ENCODE measurements around the gene CDHR5.

CDHR5 gene

DNA sequence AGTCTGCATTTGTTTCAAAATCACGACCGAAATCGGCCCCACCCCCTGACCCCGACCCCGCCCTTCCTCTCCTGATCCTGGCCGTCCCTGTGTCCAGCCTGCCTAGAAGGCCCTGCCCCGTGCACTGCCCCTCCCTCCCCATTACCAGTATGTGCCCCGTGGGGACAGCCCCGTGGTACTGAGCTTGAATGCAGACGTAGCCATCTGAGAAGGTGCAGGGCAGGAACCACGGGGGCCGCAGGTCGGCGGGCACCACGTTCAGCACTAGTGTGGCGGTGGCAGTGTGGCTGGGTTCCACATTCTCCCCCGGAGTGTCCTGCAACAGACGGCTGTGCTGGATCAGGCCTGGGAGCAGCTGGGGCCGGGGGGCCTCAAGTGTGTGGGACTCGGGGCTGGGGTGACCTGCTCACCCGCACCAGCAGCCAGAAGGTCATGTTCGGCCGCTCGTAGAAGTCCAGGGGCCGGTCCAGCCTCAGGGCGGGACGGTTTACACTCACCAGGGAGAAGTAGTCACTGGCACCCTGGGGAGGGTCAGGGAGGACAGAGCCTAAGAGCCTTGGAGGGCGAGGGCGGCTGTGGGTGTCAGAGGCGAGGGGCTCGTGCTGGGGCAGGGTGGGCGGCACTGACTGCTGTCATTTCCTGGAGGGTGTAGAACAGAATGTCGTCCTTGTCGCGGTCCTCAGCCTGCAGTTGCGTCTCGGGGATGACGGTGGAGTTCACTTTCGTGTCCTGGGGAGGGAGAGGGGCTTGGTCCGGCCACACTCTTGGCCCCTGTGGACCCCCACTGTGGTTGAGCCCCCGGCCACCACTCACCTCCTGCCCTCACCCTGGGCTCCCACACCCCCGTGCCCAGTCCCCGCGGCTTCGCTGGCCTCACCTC, 3.6 kb downstream of the CDHR5 start:
- DNase-seq: no peak

DNA sequence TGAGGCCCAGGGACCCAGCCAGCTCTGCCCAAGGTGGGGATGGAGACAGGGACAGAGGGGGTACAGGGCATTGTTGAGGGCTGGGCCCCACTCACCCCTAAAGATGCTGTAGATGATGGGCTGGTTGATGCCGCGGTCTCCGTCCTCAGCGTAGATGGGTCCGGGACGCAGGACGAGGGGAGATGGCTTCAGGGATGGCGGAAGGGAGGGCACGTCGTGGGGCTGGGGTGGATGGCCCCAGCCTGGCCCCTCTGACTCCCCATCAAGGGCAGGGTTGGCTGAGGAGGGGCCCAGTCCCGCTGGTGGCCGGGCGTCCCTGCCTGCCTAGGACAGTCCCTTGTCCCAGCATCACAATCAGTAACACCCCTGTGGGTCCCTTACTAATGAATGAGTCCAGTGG, 4.6 kb downstream of the CDHR5 start:
- no peak for DNase-seq

DNA sequence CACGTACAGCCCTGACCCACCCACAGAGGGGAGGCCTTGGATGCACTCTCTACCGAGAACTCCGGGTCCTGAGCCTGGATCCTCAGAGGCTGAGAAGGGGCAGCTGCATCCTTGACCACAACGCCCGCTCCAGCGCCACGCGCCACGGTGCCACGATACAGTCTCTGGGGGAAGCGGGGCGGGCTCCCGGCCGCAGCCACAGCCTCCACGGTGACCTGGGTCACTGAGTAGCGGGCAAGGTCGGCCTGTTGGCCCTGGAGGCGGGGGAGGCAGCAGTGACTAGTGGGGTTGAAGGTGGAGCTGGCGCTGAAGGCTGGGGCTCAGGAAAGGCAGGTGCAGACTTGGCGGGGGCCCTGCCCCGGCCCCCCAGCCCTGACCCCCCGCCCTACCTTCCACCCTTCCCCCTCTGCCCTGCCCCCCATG, 5.1 kb downstream of the CDHR5 start:
- DNase-seq: no peak

DNA sequence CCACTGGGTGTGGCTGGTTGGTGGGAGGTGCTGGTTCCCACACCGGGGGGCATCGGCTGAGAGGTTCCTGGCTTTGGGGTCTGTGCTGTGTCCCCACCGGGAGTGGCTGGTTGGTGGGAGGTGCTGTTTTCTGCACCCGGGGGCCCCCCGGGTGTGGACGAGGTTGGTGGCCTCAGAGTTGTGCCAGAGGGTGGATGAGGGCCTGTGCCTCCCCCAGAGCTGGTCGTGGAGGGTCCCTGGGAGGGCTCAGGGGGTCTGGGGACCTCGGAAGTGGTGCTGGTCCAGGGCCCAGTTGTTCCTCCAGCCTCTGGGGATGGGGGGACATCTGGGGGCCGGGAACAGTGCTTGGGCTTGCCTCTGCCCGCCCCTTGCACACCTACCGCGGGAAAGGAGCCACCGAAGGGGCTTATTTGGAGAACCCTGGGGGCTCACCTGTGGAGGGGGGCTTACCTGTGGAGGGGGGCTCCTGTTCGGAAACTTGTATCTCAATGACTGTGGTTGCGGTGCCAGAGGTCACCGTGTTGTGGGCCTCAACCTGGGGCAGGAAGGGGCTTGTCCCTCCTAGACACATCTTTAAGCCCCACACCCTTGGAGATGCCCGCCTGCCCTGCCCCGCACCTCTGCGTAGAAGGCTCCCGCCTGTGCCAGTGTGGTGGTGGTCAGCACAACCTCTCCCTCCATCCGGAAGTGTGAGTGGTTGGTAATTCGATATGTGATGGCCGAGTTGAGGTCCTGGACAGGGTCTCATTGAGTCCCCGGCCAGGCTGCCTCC, 5.7 kb downstream of the CDHR5 start:
- no peak for DNase-seq

DNA sequence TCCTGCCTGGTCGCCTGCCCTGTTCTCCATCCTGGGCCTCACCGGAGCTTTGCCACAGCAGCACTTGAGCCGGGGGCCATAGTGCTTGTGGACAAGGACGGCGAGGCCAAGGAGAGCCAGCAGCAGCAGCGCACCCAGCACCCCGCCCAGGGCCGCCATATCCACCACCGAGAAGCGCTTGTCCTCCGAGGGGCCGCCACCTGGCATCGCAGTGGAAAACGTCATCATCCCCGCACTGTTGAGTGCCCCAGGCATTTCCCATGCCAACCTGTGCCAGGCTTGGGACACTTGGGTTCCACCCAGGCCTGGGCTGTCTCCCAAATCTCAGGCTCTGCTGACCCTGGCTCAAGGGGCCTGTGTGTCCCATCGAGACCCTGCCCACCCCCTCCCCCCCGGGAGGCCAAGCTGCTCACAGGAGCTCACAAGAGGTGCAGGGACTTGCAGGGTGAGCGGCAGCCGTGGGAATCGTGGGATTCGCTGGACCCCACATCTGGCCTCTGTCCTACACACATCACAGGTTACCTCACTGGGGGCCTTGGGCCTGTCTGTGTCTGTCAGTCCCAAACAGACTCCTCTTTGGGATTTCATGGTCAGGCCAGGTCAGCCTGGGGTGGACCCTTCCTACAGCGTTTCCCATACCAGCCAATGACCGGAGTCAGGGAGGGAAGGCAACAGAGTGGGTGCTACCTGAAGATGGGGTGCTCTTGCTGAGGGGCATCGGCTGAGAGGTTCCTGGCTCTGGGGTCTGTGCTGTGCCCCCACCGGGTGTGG, 6.7 kb downstream of the CDHR5 start:
- DNase-seq: no peak

DNA sequence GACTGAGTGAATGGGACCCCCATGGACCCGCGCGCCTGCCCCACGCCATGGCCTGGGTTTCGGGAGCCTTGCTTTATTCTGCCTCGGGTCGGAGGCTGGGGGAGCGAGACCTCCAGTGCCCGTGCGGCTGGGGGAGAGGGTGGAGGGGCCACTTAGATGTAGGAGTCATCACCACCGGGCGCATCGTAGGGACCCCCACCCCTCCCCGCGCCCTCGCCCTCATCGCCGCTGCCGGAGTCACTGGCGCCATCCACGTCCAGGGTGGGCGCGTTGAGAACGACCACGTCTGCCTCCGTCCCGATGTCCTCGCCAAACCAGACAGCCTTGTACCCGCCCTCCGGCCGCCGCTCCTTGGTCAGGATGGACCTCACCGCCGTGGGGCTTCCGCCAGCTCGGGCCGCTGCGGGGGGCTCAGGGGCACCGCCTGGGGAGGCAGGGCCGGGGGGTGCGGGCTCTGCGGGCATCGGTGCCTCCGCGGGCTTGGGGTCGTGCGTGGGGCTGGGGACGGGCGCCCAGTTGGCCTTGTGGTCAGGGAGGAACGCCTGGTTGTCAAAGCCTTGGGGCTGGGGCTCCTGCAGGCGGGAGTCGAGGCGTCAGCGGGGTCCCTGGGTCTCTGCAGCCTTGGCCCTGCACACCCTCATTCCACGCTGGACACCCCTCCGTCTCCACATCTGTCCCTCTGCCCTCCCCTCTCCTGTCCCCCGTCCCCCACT, 7.4 kb downstream of the CDHR5 start:
- no peak for DNase-seq

DNA sequence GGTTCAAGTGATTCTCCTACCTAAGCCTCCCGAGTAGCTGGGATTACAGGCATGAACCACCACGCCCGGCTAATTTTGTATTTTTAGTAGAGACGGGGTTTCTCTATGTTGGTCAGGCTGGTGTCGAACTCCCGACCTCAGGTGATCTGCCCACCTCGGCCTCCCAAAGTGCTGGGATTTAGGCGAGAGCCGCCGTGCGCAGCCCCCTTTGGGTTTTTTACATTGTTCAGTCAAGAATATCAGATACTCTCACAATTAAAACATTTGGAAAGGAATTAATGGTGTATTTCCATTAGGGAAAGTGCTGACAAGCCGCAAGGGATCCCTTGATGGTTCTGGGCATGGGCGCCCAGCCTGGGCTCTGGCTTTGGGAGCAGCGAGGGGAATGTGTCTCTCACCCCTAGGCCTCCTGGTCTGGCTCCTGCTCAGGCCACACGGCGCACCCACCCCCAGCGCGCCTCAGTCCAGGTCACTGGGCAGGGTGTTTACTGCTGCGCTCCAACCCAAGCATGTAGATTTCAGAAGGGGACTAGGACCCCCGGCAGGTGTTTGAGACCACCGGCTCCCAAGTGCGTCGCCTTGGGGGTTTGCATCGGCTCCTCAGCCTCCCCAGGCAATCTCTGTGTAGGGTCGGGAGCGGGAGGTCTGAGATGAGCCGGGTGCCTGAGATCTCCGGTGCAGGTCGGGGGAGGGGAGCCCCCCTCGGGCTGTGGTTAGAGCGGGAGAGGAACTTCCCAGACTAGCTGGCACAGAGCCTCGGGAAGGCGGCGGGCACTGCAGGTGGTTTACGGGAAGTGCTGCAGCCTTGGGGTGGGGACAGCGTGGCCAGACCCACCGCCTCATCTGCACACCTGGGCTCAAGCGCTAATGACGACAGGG, 8.2 kb downstream of the CDHR5 start:
- no peak for DNase-seq

DNA sequence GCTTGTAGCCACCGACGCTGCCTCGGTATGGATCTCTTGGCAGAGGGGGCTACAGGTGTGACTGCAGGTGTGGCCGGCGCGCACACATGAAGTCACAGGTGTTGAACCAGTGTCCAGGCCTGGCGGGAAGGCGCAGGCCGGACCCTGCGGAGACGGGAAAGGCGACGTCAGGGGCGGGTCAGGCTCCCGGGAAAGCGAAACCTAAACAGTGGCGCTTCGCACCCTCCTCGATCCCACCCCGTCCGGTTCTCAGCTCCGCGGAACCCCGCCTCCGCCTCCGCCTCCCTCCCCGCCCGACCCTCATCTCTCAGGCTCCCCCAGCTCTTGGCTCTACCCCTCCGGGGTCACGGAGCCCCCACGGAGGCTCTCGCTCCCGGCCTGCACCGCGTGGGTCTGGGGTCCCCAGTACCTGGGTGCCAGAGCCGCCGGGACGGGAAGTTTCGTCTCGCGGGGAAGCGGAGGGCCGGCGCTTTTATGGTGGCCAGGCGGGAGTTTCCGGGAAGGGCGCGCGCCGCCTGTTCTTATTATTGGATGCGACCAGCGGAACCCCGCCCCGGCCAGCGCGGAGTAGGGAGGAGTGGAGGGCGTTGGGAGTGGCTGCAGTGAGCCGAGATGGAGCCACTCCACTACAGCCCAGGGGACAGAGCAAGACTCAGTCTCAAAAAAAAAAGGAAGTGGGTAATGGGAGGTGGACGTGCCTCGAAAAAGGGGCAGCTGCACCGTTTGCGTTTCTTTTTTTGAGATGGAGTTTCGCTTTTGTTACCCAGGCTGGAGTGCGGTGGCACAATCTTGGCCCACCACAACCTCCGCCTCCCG, 9.0 kb downstream of the CDHR5 start, which contains the start of gene IRF7:
Gene IRF7 (minus strand): TSS at position 447 of the 816 bp plus-strand sequence. CDS start 586 bp downstream, outside the sequence.
- DNase-seq: peak; percentile 88

DNA sequence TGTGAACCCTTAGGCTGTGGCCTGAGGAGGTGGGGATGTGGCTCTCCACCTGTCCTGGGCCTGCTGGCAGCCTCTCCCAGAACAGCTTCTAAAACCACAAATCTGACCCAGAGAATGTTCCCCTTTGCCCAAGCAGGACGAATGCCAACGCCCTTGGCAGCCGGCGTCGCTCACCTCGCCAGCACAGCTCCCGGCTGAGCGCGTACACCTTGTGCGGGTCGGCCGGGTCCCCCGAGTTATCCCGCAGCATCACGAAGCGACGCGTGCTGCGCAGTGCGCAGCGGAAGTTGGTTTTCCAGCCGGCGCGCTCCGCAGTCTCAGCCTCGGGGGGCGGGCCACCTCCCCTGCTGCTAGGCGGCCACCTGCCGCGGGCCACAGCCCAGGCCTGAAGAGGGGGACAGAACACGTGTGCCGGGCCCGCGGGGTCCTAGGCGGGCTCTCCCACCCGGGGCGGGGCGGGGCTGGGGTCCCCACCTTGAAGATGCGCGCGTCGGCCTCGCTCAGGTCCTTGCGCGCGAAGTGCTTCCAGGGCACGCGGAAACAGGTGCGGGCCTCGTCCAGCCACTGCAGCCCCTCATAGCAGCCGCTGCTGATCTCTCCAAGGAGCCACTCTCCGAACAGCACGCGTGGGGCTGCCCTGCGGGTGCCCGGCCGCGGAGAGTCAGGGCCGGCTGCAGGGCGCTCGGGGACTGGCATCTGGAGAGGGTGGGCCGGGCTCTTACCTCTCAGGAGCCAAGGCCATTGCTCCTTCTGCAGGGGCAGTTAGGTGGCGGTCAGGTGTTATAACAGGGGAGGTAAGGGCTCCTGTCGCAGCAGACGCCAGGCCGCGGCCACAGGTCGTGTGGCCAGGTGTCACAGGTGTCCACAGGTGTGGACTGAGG, 9.9 kb downstream of the CDHR5 start:
- no peak for DNase-seq

DNA sequence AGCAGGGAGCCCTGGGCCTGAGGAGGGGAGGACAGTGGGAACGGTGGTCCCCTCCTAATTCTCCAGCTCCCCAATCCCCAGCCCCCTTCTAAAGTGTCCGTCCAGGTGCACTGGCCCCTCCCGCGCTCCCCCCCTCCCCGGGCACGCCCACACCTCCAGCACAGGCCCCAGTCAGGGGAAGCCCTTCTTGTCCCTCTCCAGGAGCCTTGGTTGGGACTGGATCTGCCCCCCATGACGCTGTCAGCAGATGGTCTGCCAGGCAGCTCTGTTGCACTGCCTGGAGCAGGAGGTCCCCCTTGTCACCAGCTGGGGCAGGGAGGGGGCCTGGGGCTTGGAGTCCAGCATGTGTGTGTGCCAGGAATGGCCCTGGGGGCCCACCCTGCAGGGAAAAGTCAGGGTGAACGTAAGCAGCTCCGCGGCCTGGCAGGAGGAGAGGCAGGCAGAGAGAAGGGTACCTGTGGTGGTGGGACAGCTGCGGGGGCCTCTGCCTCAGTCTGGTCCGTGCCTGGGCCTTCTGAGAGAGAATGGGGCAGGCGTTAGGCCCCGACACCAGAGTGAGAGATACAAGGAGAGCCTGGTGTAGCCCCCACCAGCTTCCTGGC, 10.6 kb downstream of the CDHR5 start:
- no peak for DNase-seq

DNA sequence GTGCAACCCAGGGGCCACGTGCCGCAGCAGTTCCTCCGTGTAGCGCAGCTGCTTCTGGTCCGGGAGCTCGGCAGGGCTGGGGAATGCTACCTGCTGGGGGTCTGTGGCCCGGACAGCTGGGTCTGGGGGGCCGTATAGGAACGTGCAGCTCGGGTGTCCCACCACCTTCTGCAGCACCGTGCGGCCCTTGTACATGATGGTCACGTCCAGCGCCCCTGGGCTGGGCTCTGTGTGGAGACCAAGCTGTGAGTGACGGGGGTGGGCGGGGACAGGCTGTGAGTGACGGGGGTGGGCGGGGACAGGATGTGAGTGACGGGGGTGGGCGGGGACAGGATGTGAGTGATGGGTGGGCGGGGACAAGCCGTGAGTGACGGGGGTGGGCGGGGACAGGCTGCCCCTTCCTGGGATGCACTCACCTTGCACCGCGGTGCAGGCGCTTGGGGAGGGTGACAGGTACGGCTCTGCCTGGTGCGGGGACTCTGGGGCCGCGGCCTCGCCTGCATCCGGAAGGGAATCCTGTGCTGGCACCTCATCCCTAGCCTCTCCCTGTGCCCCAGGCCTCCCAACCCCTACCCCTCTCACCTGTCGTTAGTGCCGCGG, 11.3 kb downstream of the CDHR5 start:
- DNase-seq: peak; percentile 78

DNA sequence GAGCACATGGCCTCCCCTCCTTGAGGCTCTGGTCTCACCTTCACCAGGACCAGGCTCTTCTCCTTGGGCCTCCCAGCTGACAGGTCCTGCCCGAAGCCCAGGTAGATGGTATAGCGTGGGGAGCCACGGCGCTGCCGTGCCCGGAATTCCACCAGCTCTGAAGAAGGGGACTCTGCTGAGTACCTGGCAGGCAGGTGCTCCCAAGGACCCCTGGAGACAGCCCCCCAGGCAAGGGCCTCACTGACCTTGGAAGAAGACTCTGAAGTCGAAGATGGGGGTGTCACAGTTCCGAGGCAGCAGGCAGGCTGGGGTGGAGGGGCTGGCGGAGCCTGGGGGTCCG, 11.8 kb downstream of the CDHR5 start:
- no peak for DNase-seq

DNA sequence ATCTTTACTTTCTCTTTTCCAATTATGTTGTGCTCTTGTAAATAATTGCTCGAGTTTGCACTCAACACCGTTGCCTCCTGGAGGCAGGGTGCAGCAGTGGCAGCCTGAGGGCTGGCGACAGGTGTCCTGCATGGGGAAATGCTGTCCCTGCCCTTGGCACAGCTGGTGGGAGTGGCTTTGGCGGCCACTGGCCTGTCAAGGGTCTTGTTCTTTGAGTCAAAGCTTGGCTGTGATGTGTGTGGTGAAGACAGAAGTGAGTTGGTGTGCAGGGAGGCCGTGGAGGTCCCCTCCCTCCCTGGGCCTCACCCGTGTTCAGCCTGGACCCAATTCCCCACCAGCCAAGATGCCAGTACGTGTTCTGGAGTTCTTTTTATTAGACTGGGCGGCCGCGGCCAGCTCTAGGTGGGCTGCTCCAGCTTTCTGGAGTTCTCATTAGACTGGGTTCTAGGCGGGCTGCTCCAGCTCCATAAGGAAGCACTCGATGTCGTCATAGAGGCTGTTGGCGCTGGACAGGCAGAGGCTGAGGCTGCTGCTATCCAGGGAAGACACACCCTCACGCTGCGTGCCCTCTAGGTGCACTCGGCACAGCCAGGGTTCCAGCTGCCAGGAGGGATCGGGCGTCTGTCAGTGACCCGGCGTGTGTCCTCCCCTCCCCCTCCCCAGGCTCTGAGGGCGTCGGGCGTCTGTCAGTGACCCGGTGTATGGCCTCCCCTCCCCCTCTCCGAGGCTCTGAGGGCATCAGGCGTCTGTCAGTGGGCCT, 12.4 kb downstream of the CDHR5 start:
- no peak for DNase-seq

DNA sequence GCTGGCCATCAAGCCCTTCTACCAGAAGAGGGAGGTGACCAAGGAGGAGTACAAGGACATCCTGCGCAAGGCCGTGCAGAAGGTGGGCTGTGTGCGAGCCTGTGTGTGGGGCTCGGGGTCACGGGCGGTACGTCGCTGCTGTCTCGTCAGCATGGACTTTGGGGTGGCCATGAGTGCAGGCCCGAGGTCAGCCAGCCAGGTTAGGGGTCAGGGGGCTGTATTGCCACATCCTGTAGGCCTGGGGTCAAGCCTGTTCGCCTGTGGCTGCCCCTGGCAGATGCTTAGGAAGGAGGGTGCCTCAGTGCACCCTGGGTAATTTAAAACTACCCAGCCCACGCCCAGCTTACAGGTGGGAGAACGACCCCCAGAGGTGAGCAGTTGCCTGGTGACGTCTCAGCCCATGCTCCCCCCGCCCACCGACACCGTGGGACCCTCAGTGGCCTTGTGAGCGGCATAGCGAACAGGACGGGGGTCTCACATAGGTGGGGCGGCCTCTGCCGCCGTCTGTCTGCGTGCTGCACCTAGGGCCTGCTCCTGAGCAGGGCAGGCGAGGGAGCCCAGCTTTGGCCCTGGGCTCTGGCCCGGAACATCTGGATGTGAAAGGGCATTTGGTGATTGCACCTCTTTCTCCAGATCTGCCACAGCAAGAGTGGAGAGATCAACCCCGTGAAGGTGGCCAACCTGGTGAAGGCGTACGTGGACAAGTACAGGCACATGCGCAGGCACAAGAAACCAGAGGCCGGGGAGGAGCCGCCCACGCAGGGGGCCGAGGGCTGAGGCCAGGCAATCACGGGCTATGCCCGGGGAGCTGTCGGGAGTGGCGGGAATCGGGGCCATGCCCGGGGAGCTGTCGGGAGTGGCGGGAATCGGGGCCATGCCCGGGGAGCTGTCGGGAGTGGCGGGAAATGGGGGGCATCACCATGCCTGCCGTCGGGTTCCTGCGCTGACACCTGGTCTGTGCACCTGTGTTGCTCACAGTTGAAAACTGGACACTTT, 13.5 kb downstream of the CDHR5 start:
- DNase-seq: no peak

DNA sequence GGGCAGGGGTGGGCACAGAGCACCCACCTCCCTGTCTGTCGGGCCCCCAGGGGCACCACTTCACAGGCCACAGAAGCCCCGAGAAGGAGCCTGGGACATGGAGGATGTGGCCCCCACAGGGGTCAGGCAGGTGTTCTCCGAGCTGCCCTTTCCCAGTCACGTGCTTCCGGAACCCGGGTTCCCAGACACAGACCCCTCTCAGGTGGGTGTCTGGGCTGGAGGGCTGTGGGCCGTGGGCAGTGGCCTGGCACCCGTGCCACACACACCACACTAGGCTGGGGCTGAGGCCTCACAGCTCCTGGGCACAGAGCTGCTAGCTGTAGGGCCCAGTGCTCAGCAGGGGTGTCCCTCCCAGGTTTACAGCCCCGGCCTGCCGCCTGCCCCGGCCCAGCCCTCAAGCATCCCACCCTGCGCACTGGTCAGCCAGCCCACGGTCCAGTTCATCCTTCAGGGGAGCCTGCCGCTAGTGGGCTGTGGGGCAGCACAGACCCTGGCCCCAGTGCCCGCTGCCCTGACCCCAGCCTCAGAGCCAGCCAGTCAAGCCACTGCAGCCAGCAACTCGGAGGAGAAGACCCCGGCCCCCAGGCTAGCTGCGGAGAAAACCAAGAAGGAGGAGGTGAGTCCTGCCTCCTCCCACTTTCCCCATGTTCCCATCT, 14.5 kb downstream of the CDHR5 start:
- DNase-seq: no peak

DNA sequence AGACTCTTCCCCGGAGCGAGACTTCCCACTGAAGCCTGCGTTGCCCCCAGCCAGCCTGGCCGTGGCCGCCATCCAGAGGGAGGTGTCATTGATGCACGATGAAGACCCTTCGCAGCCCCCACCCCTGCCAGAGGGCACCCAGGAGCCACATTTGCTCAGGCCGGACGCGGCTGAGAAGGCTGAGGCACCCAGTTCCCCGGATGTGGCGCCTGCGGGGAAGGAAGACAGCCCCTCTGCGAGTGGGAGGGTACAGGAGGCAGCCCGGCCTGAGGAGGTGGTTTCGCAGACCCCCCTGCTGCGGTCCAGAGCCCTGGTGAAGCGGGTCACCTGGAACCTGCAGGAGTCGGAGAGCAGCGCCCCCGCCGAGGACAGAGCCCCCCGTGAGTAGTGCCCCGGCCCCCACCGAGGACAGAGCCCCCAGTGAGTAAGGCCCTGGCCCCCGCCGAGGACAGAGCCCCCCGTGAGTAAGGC, 15.4 kb downstream of the CDHR5 start:
- DNase-seq: no peak

All from CD4-positive, alpha-beta T cell treated with Interleukin-12 subunit alpha and Interleukin-12 subunit beta, for 1 hour (primary cell).